Stimulated activated CD8-positive, alpha-beta memory T cell treated with anti-CD3 and anti-CD28 coated beads, Interleukin-15, amount 100 ng/mL, for 1 hour (primary cell): ENCODE measurements around the gene KCNK15.
"Not testable (repeated sequence)": the region's sequence is repeated elsewhere in the genome, so short reads cannot be mapped to it uniquely, and the experiment has no call there.

Experiments
- DNase-seq: peaks from one replicate; pipeline ENCODE4 v3.0.0-alpha.2; 2020; ENCODE audit warnings: low read depth

KCNK15 gene

DNA sequence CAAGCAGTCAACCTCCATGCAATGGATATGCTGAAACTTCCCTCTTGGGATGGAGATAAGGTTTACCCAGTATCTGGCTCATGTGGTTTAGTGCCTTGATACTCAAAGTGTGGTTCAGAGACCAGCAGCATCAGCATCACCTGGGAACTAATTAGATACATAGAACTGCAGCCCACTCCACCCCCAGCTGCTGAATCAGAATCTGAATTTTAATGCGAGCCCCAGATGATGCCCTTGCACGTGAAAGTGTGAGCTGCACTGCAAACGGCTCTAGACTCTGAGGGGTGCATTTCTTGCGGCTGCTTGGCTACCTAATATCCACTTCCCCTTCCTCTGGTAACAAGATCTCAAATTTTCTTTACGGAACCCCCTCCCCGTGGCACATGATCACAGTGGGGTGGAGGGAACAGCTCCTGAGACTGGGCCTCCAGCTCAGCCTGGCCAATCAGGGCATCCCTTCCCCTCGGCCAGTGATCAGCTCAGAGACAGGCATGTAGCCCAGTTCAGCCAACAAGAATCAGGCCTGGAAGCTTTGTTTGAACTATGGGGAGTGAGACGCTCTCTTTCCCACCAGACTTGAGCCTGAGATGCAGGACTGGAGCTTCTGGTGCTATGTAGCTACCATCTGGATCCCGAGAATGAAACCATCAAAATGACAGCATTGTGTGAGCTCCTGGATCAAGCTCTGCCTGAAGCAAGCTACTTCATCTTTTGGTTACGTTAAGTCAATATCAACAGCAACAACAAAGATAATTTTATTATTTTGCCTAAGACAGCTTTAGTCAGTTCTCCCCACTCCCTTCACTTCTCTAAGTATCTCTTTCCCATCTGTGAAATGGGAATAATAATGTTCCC is 12.8 kb downstream of the KCNK15 start:
- no peak for DNase-seq

DNA sequence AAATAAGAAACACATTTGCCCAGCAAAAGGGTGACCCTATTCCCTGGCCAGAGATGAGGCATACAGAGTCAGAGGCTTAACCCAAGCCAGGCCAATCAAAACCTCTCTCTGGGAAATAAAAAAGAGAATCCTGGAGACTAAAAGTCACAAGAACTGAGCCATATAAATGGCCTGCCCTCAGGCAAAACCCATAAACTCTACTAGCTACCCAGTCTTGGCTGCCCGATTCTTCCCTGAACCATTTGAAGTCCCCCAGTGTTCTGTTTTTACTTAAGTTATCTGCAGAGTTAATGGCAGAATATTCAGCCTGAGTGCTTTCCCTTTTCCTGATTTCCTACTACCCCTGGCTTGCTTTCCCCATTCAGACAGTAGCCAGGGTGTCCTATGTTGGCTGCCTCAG is 13.9 kb downstream of the KCNK15 start:
- no peak for DNase-seq

DNA sequence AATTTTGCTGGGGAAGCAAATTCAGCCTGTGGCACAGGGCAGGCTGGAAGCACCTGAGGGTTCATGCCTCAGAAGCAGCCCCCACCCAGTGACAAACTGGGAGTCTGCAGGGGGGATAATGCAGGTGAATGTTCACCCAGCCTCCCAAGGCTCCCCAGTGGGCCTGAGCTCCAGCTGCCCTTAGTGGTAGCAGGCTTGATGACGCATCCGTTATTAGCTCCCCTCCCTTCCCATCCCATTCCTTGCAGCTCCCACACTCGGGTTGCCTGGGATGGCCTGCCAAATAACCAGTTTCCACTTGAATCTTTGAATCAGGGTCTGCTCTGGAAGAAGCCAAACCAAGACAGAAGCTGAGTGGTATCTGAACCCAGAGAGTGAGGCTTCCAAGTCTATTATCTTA is 15.8 kb downstream of the KCNK15 start:
- DNase-seq = no peak

DNA sequence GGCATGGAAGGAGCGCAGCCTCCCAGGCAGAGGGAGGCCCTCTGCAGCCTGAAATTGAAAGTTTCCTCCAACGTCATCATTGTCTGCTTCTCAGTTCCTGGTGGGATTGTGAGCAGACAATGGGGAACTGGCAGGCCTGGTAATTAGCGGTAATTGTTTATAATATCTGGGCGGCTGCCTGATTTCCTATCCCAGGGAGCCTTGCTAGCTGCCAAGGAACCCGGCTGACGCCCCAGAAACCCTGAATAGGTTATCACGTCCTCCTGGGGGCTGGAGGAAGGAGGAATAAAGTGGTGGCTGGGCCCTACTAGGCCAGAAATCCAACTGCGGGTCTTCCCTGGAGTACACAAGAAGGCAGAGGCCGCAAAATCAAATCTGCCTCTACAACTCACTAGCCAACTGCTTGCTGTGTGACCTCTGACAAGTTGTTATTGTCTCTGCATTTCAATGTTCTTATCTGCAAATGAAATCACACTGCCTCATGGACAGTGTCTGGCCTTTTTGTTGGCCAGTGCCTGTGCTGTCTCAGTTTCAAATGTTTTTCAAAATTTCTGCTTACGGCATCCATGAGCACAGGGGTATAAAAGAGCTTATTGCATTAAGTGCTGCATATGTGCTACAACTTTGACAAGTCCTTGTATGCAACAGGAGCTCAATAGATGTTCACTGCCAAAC is 16.9 kb downstream of the KCNK15 start:
- no peak for DNase-seq

DNA sequence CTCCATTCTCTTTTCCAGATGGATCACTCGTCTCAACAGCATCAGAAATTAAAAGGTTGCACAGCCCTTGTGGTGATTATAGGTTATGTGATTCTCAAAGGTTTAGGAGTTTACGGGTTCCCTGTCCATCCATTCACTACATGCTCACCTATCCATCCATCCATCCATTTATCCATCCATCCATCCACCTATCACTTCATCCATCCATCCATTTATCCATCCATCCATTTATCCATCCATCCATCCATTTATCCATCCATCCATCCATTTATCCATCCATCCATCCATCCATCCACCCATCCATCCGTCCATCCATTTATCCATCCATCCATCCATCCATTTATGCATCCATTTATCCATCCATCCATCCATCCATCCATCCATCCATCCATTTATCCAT is 18.1 kb downstream of the KCNK15 start:
- not testable (repeated sequence) for DNase-seq

DNA sequence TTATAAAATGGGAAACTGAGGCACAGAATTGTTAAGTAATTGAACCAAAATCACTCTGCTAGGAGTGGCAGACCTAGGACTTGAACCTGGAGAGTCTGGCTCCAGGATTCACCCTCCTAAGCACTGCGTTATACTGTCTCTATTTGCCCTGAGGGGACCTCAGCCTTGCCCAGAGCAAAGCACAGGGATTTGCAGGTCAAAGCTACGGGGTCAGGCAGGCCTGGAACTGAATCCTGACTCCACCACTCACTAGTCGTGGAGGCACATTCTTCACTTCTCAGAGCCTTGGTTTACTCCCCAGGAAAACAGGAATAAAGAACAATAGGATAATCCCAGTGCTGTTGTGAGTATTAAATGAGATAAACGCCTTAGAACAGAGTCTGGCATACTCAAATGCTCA is 19.4 kb downstream of the KCNK15 start:
- DNase-seq = no peak

DNA sequence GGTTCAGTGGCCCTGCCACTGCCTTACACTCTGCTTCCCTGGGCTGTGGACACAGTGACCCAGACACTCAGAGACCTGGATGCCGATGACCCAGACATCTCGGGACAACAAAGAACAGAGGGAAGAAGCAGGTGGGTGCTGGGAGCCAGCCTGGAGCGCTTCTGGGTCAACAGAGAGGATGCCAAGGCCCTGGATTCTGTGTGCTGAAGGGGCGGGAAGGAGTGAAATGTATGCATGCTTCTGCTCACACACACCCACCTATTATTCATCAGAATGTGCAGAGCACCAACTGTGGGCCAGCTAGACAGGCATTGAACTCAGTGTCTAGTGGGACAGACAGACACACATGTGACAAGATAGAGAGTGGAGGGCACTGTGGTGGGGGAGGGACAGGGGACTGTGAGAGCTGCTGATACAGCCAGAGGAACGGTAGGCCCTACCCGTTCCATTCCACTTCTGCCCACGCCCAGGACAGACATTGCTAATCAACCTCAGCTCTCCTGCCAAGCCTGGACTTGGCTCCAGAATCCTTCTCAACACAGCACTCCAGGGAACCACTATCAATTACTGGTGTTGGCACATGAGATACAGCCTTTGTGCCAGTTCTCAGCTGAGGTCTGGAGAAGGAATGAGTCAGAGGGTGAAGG is 20.2 kb downstream of the KCNK15 start:
- DNase-seq = no peak

DNA sequence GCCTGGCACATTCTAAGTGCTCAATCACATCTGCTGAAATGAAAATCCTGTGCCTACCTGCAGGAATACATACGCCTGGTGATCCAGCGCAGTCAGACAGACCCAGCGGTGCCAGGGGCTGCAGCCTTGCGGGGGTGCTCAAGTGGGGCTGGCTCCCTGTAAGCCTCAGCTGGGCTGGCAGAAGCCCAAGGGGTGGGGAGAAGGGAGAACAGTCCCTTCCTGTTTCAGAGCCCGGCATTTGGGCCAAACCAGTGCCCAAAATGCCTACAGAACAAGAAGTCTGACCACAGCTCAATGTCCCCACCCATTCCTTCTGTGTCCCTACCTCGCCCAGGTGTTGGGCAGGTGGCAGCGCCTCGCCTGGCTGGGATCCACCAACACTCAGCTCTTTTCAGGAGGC is 22.6 kb downstream of the KCNK15 start:
- DNase-seq = no peak

DNA sequence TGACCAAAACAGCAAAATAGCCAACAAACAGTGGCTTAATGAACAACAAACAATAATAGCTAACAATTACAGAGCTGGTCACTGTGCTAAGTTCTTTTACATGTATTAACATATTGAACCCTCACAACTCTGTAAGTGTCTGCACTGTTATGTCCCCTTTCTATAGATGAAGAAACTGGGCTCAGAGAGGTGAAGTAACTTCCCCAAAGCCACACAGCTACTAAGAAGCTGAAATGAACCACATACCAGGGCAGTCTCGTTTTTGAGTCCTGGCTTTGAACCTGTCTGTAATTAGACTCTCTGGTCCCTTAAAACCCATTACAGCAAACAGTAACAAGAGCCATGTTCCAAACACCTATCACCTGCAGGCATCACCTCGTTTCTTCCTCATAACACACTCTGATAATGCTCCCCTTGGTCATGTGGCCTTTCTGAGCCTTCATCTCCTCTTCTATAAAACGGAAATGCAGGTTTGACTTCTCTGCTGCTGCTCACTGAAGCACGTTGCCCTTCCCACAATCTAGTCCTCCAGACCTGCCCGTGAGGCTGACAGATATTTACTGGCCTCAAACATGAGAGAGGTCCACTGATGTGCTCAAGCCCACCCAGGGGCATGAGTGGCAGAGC is 23.3 kb downstream of the KCNK15 start:
- no peak for DNase-seq

DNA sequence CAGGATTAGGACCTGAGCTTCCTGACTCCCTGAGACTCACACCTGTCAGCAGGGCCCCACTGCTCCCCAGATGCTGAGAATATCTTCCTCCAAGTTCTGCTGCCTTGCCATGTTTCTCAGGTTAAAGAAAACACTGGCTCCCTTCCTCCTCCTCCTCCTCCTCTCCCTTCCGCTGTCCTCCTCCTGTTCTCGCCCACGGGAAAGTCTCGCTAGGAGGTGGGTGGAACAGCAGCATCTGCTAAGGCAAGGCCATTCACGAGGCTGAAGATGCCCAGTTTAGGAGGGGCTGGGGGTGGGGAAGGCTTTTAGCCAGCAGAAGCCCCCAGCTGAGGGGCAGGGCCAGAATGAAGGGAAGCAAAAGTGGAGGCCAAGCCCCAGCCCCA is 23.8 kb downstream of the KCNK15 start:
- DNase-seq = no peak

DNA sequence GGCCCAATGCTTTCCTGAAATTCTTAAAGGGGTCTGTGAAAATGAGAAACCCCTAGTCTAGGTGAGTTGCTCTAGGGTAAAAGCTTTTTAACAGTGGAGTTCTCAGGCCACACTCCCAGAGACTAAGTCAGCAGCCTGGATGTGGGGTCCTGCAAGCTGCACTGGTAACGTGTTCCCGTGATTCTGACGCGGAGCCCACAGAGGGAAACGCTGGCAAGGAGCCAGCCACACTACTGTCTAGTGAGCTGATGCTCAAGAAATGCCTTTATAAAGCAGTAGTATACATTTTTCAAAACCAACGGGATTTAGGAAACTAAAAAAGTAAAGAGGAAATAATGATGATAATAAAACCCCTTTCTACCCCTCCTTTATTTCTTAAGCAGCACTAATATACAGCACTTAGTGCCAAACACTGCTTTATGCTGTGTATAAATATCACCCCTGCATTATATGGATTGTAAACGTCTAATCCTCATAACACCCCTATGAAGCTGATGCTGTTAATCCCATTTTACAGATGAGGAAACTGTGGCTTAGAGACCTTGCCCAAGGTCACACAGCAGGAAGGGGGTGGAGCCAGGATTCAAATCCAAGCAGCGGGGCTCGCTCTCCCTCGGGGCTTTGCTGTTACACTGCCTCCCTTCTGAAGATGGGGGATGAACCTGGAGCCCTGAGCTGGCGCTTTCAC is 25.0 kb downstream of the KCNK15 start:
- no peak for DNase-seq

DNA sequence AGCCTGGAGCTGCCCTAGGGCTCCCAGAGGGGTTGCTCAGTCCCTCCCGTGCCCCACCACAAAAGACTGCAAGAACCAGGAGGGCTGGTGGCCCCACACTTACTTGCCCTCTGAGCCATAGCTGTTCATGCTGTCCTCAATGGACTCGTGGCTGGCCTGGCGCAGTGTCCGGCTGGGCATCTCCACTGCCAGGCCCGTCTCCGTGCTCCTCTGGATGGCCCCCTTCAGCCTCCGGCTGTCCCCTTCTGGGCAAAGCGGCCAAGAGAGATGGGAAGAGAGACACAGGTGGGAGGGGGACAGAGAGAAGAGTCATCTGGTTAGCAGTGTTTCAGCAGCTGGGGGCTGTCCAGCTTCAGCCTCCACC is 25.5 kb downstream of the KCNK15 start:
- DNase-seq = no peak

DNA sequence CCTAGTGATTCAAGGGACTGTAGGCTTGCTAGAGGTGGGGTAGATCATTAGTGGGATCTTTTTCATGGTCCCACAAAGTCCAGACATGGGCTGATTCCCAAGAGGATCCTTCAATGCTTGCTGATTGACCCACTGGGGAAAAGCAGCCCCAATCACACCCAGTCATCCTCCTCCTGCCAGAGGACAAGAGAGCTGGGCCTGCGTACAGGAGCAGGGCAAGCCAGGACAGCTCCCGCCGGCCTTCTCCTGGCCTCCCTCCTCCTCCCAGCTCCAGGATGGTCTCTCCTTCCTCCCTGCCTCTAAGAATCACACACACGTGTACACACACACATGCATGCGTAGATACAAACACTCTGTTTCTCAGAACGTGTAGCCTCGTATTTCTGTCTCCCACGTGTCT is 27.0 kb downstream of the KCNK15 start:
- DNase-seq = no peak

DNA sequence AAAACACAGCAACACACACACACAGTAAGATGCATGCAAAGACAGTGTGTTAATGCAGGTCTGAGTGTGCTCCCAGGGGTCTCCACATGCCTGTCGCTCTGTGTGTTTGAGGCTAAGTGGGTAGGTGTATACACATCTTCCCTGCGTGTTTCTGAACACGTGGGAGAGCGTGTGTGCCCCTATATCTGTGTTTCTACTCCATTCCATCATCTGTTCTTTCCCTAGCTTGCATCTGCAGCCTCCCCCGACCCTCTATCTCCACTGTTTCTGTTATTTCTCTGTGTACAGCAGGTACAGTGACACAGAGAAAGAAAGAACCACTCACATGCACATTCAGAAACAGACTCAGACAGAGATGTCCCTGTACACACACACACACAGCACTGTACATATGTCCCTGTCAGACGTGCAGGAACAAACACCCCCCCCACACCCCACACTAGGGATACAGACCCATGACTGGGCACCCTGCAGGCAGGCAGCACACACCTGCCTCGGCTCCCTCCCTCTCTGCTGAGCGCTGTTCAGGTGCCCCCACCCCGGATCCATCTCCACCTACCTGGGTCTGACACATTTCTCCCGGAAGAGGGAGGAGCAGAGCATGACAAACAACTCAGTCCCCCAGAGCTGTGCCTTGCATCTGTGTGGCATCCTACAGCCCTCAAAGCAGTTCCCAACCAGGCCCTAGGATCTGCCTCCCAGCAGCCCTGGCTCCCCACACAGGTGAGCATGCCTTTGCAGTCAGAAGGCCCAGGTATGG is 27.6 kb downstream of the KCNK15 start:
- DNase-seq = no peak

DNA sequence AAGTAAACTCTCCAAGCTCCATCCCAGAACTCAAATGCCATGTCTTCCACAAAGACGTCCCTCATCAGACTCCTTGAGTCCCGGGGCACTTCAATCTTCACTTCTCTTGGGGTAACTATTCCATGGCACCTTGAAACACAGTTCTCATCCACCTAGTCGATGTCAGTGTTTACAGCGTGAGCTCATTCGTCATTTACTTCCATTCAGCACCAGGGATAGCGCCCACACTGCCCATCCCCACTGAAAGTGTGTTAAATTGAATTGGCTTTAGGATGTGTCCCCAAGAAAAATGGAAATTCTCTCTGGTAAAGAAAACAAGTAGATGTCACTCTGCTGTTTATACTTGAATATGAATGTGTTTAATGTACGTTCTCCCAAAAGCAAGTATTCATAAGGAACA is 31.3 kb downstream of the KCNK15 start:
- no peak for DNase-seq

DNA sequence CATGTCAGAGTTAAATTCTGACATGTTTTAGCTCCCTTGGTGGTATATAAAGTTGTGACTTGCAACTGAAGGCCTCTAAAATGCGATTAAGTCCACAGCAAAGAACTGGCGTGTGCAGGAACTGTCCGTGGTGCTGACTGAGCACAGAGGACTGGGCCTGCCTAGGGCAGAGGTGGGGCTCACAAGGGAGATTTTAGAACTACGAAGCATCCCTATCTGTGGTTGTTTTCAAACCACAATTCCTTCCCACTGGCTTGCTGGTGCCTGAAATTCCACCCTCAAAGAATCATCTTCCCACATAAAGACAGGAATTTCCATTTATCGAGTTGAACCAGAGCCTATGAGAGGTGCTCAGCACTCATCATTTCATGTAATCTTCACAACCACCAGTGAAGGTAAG is 34.6 kb downstream of the KCNK15 start:
- DNase-seq = no peak

DNA sequence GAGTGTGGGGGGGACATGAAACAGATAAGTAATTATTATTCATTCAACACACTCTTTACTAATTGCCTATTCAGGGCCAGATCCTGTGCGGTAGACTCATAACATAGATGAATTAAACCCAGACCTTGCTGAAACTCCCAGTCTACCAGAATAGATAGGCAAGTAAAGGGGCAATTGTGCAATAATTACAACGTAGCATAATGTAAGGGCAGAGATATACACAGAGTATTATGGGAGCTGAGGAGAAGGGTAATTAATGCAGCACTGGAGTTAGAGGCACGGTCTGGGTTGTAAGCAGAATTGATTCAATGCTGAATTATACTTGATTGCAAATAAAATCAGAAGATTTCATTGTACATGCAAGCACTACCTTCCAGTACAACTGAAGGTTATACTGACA is 35.5 kb downstream of the KCNK15 start:
- DNase-seq = no peak

DNA sequence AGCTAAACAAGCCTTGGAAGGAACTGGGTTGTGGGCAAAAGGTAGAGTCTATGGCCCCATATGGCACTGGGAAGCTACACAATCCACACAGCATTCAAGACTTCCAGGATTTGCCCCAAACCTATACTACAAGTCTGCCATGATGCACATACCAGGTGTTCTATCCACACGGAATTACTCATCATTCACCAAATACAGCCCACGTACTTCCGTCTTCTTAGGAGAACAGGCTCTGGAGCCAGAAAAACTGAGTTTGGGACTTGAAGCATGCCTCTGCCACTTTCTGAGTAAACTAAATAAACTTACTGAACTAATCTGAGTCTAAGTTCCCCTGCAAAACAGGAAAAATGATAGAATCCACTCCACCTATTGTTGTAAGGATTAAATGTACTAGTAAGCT is 36.1 kb downstream of the KCNK15 start:
- no peak for DNase-seq

DNA sequence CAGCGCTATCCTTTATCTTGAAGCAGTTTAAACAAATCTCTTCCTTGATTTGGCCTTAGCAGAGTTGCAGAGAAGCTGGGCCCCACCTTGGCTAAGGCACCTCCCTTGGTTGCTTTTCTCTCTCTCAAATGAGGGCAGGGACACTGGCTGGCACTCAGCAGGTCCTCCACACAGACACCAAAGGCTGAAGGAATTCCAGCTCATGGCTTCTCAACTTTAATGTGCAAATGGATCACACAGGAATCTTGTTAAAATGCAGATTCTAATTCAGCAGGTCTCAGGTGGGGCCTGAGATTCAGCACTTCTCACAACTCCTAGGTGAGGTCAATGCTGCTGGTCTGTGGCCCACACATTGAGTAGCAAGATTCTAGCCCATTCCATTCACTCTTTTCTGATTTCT is 39.0 kb downstream of the KCNK15 start:
- no peak for DNase-seq

DNA sequence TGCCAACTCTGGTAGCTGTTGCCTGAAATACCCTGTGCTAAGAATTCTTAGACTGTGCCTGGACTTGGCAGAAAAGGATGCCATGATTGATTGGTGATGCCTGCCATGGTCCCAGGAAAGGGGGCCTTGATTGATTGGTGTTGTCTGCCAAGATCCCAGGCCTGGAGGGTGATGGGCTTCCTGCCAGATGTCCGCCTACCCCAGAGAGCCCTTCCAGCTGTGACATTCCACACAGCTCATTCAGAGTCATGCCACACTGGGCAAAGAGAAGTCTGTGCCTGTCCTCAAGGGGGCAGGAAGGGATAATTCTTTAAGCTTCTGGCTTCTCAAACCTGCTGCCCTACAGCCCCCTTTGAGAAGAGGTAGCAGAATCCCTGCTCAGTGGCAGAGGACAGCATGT is 40.1 kb downstream of the KCNK15 start:
- no peak for DNase-seq

DNA sequence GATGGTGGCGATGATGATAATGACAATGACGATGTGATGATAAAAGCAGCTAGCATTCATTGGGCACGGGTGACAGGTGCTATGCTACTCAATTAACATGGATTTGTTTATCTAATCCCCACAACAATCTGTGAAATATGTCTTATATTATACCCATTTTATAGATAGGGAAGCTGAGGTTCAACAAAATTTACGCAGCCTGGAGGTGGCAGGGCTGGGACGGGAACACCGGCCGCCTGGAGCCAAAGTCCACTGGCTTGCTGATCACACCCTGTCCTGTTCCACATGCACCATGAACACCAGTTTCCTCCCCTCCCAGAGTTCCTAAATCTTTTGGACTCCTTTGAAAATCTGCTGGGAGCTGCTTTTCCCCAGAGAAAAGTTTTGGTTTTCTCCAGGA is 41.6 kb downstream of the KCNK15 start:
- DNase-seq = no peak
